Adrenal gland (tissue), 5 donors: Measurements from ENCODE around the gene RPH3AL.

ENCODE experiments used
- CTCF ChIP-seq, 6 experiments: fragments of 450-650 bp in 4 of 6; fragments of 200-600 bp in 2 of 6; sonication (generic) in 1 of 6; IDR thresholded peaks; 1 replicate in 5 of 6; 2 replicates in 1 of 6; pipeline versions ENCODE4 v1.5.1 to v1.8.0; 2016 to 2021; ENCODE audit warnings: antibody characterized with exemption in 6 of 6, mild to moderate bottlenecking in 2 of 6, moderate library complexity in 1 of 6
- POLR2A ChIP-seq, 2 donors: fragments of 450-650 bp; IDR thresholded peaks; one replicate each; pipeline ENCODE4 v1.6.1; 2017; ENCODE audit warnings: antibody characterized with exemption in 2 of 2, mild to moderate bottlenecking in 2 of 2, moderate library complexity in 1 of 2
- donor health status: DM: no; HTN: no; CAD: no.

- TF ChIP-seq CTCF (IDR thresholded peaks at IDR 0.05) (no peak), POLR2A (IDR thresholded peaks at IDR 0.05) (no peak)
Measured at GRCh38 chr17:187130-187529, 165.5 kb downstream of the RPH3AL start.
